A549 (cell line): ENCODE data around the gene SENP5. TPM values are rescaled to one million over a fixed set of nuclear protein-coding genes. Genes with fewer than 3 reads are reported as not detected.
"Not testable (repeated sequence)": the region's sequence is repeated elsewhere in the genome, so short reads cannot be mapped to it uniquely, and the experiment has no call there.

ENCODE experiments used
- ATAC-seq, 2 experiments: fragments of 200-7000 bp in 1 of 2; fragments of >200 bp in 1 of 2; cut with Nextera tagmentation in 1 of 2; cut with Tn5 transposase in 1 of 2; 3 replicates each; pipeline versions ENCODE4 v1.8.0 to v1.9.1; 2018 to 2020; ENCODE audit warnings: mild to moderate bottlenecking in 1 of 2, moderate library complexity in 1 of 2
- CTCF ChIA-PET: fragments of 300-600 bp; sonication (Branson Sonifier 250); formaldehyde crosslinking; extraction: SDS; loops from one replicate; lab custom pipeline; 2021; ENCODE audit warnings: antibody characterized with exemption, inconsistent platforms; lab: Yijun Ruan, JAX
- POLR2A ChIA-PET: fragments of 350-600 bp; formaldehyde crosslinking; extraction: SDS; loops from one replicate; lab custom pipeline; 2021; ENCODE audit warnings: antibody characterized with exemption, inconsistent platforms; lab: Yijun Ruan, JAX
- DNase-seq, 2 experiments: peaks; one replicate each; pipeline versions ENCODE4 v3.0.0 to v3.0.0-alpha.2; 2011 to 2016; ENCODE audit warnings: low read depth in 1 of 2, low spot score in 1 of 2
- FAIRE-seq: peaks from 2 replicates; lab custom pipeline; 2011; peaks lifted over from hg19 to GRCh38; lab: Jason Lieb, UNC
- H3K27ac ChIP-seq, 2 experiments: fragments of >200 bp; sonication (Bioruptor Twin); formaldehyde crosslinking; 3 replicates each; pipeline ENCODE4 v1.5.1; 2016 to 2017
- H3K4me1 ChIP-seq: fragments of >200 bp; sonication (Bioruptor Twin); formaldehyde crosslinking; 3 replicates; pipeline ENCODE4 v1.6.1; 2016
- H3K4me2 ChIP-seq: fragments of >200 bp; sonication (Bioruptor Twin); formaldehyde crosslinking; 3 replicates; pipeline ENCODE4 v1.6.1; 2016
- H3K4me3 ChIP-seq: fragments of >200 bp; sonication (Bioruptor Twin); formaldehyde crosslinking; 3 replicates; pipeline ENCODE4 v1.5.1; 2016
- H3K9me3 ChIP-seq: fragments of >200 bp; sonication (Bioruptor Twin); formaldehyde crosslinking; 3 replicates; pipeline ENCODE4 v1.6.1; 2016
- ATOH8 ChIP-seq: fragments of 250-450 bp; sonication (Bioruptor Pico); IDR thresholded peaks from 2 replicates; pipeline ENCODE4 v1.5.0; 2020; ENCODE audit warnings: low read depth, mild to moderate bottlenecking, moderate library complexity
- CEBPB ChIP-seq, 2 experiments: fragments of >200 bp in 1 of 2; sonication (Bioruptor Twin) in 1 of 2; formaldehyde crosslinking in 1 of 2; IDR thresholded peaks; 2 replicates each; pipeline ENCODE4 v1.6.1; 2012 to 2016
- CHD4 ChIP-seq: fragments of 200-600 bp; sonication (generic); IDR thresholded peaks from 2 replicates; pipeline ENCODE4 v1.6.1; 2016; ENCODE audit warnings: antibody characterized with exemption, mild to moderate bottlenecking, borderline replicate concordance
- CTCF ChIP-seq: fragments of >200 bp; sonication (Bioruptor Twin); formaldehyde crosslinking; IDR thresholded peaks from 3 replicates; pipeline ENCODE4 v1.5.1; 2016
- FOSB ChIP-seq: fragments of 250-450 bp; sonication (Bioruptor Pico); IDR thresholded peaks from 2 replicates; pipeline ENCODE4 v1.5.0; 2020; ENCODE audit warnings: mild to moderate bottlenecking, moderate library complexity
- HEYL ChIP-seq: fragments of 250-450 bp; sonication (Bioruptor Pico); IDR thresholded peaks from 2 replicates; pipeline ENCODE4 v1.8.0; 2021; ENCODE audit warnings: mild to moderate bottlenecking, moderate library complexity
- HOXB13 ChIP-seq: fragments of 250-450 bp; sonication (Bioruptor Pico); IDR thresholded peaks from 2 replicates; pipeline ENCODE4 v1.5.0; 2020; ENCODE audit warnings: low read depth, mild to moderate bottlenecking, moderate library complexity
- JUN ChIP-seq, 2 experiments: fragments of >200 bp; sonication (Bioruptor Twin); formaldehyde crosslinking; IDR thresholded peaks; 2 replicates in 1 of 2; 3 replicates in 1 of 2; pipeline ENCODE4 v1.6.1; 2016 to 2017
- KDM1A ChIP-seq: fragments of 200-600 bp; sonication (generic); IDR thresholded peaks from 2 replicates; pipeline ENCODE4 v1.6.1; 2016; ENCODE audit warnings: low read depth, mild to moderate bottlenecking
- KDM5A ChIP-seq: fragments of 200-600 bp; sonication (generic); IDR thresholded peaks from 2 replicates; pipeline ENCODE4 v1.6.1; 2016; ENCODE audit warnings: antibody characterized with exemption, mild to moderate bottlenecking
- MAFK ChIP-seq: fragments of 450-650 bp; IDR thresholded peaks from 2 replicates; pipeline ENCODE4 v1.6.1; 2014; ENCODE audit not compliant: partially characterized antibody
- MAX ChIP-seq: IDR thresholded peaks from 2 replicates; pipeline ENCODE4 v1.6.1; 2012
- MYC ChIP-seq: IDR thresholded peaks from 2 replicates; pipeline ENCODE4 v1.6.1; 2012; ENCODE audit warnings: mild to moderate bottlenecking, inconsistent platforms, low read length, improper control_type of control experiment, borderline replicate concordance
- NFE2L2 ChIP-seq: fragments of 150-350 bp; conservative IDR thresholded peaks from 2 replicates; pipeline ENCODE4 v1.6.1; 2014; ENCODE audit warnings: low read length
- POLR2AphosphoS2 ChIP-seq: conservative IDR thresholded peaks from 2 replicates; pipeline ENCODE4 v1.6.1; 2012; ENCODE audit warnings: low read length, improper control_type of control experiment, inconsistent platforms
- RAD21 ChIP-seq, 2 experiments: fragments of >200 bp in 1 of 2; sonication (Bioruptor Twin) in 1 of 2; formaldehyde crosslinking in 1 of 2; IDR thresholded peaks in 1 of 2; conservative IDR thresholded peaks in 1 of 2; 2 replicates in 1 of 2; 3 replicates in 1 of 2; pipeline ENCODE4 v1.6.1; 2012 to 2018; ENCODE audit warnings: inconsistent platforms in 1 of 2
- SREBF2 ChIP-seq: fragments of 450-650 bp; IDR thresholded peaks from 2 replicates; pipeline ENCODE4 v1.6.1; 2014; ENCODE audit warnings: mild to moderate bottlenecking, moderate library complexity
- WGBS: methylation state at CpG from one replicate; pipeline ENCODE4 v1.1.6; 2017; ENCODE audit errors: missing lambda C conversion rate; 5-methylcytosine and 5-hydroxymethylcytosine counted together
- polyA plus RNA-seq, 4 experiments: library from polyadenylated mRNA; depleted of rRNA in 3 of 4; stranded (reverse); fragments of >200 nt; fragmentation: RNase III in 1 of 4; extraction: RNeasy Plus Mini Kit Qiagen cat#74134 plus additional on column Dnase treatment in 1 of 4; gene quantifications; 2 replicates in 3 of 4; 3 replicates in 1 of 4; pipeline ENCODE4 v1.2.3, GENCODE V29; 2011 to 2017

Gene SENP5
- polyA plus RNA-seq, 2 of the 4 experiments (the other 2 are of a cell fraction) = 6.8 to 12.9 TPM

GRCh38 chr3:196821806-196822355 lies 45.8 kb upstream of the SENP5 start:
- ChIA-PET POLR2A (no interaction called here), CTCF (no interaction called here)
- FAIRE-seq (no peak), ATAC-seq (no peak), DNase-seq (no peak)
- 91% methylated on average over 6 of the region's 6 CpGs for WGBS
- Histone ChIP-seq H3K27ac (no peak overlapping the region), H3K4me1 (no peaks in the 10 kb centered on the region), H3K9me3 (no peaks in the 10 kb centered on the region), H3K4me3 (no peak overlapping the region), H3K4me2 (no peak overlapping the region)
- no peak for TF ChIP-seq HEYL (CRISPR knock-in tag)
- TF ChIP-seq KDM5A = no peak
- TF ChIP-seq CHD4 = no peak
- TF ChIP-seq MYC = no peak
- no peak for TF ChIP-seq SREBF2

- H3K4me2 ChIP-seq, ATAC-seq, H3K9me3 ChIP-seq, FAIRE-seq, H3K27ac ChIP-seq, DNase-seq, H3K4me1 ChIP-seq, CTCF ChIA-PET, H3K4me3 ChIP-seq, POLR2A ChIA-PET: not testable (repeated sequence)
- 88% methylated on average over 3 of the region's 3 CpGs for WGBS
Measured at GRCh38 chr3:196829651-196830050, 38.1 kb upstream of the SENP5 start.

- Histone ChIP-seq H3K4me1 (no peaks in the 10 kb centered on the region), H3K9me3 (peaks cover 6% of the 10 kb centered on the region; the same call in 1 of the 3 replicates), H3K4me3 (no peak overlapping the region), H3K4me2 (no peak overlapping the region), H3K27ac (no peak overlapping the region)
- DNase-seq = no peak
- 84% methylated on average over 8 of the region's 8 CpGs for WGBS
- ChIA-PET CTCF (no interaction called here), POLR2A (interaction anchor here (0.8 kb wide), 1 partner anchor 107 kb away, joined by 3 read pairs; the partner anchor contains the start of gene NCBP2)
- no peak for FAIRE-seq
- ATAC-seq = no peak
- TF ChIP-seq KDM1A (no peak), MAFK (peak; percentile 93)
Measured at GRCh38 chr3:196835086-196835485, 32.6 kb upstream of the SENP5 start.

- POLR2A ChIA-PET, DNase-seq, H3K9me3 ChIP-seq, FAIRE-seq, H3K4me3 ChIP-seq, H3K4me2 ChIP-seq, H3K27ac ChIP-seq, H3K4me1 ChIP-seq, ATAC-seq: not testable (repeated sequence)
- 88% methylated on average over 1 of the region's 1 CpG for WGBS
- CTCF ChIA-PET = interaction anchor here (0.6 kb wide), 1 partner anchor 49 kb away, joined by 3 read pairs; no protein-coding TSS in a partner anchor
Measured at GRCh38 chr3:196836626-196837025, 31.1 kb upstream of the SENP5 start.

- TF ChIP-seq HOXB13 (no peak), JUN (IDR thresholded peaks at IDR 0.05) (no peak), SREBF2 (no peak), CEBPB (IDR thresholded peaks at IDR 0.05) (no peak), ATOH8 (CRISPR knock-in tag) (no peak), CTCF (peak; percentile 21; the same call in 1 of the 3 replicates), MAX (no peak), NFE2L2 (no peak), RAD21 (conservative IDR thresholded peaks at IDR 0.05 in 1 of 2, IDR thresholded peaks at IDR 0.05 in 1 of 2) (peak in 1 of 2 experiments; percentile 45; a peak in 2 of 5 replicates), POLR2AphosphoS2 (no peak), FOSB (CRISPR knock-in tag) (no peak)
- no peak overlapping the region for H3K4me3 ChIP-seq
- POLR2A ChIA-PET = no interaction called here
- no peaks in the 10 kb centered on the region for H3K4me1 ChIP-seq
- CTCF ChIA-PET = interaction anchor here (0.7 kb wide), 1 partner anchor 56 kb away, joined by 3 read pairs; no protein-coding TSS in a partner anchor
- peak; percentile 54 to 76; a peak in 4 of 6 replicates for ATAC-seq
- FAIRE-seq = no peak
- DNase-seq = peak; percentile 22 to 52
- no peak overlapping the region for H3K4me2 ChIP-seq
- no peak overlapping the region for H3K27ac ChIP-seq
- WGBS = 57% methylated on average over 3 of the region's 3 CpGs
- H3K9me3 ChIP-seq = peaks cover 6% of the 10 kb centered on the region; the same call in 1 of the 3 replicates
Measured at GRCh38 chr3:196837819-196838420, 29.8 kb upstream of the SENP5 start.

GRCh38 chr3:196839351-196839750 lies 28.4 kb upstream of the SENP5 start:
- FAIRE-seq, DNase-seq, POLR2A ChIA-PET, H3K4me1 ChIP-seq, H3K27ac ChIP-seq, ATAC-seq, H3K4me2 ChIP-seq, H3K9me3 ChIP-seq, H3K4me3 ChIP-seq: not testable (repeated sequence)
- CTCF ChIA-PET = interaction anchor here (0.7 kb wide), 2 partner anchors 9 to 53 kb away, joined by 3 to 4 read pairs; no protein-coding TSS in a partner anchor
- 84% methylated on average over 6 of the region's 6 CpGs for WGBS
